ENCODE results near the gene DPP6. TPM values are rescaled to one million over a fixed set of nuclear protein-coding genes. Genes with fewer than 3 reads are reported as not detected.

DPP6 gene
- total and polyA plus RNA-seq, 2 donors (not counting 1 experiment from before 2014, with no cell fraction given), result not detected

- H3K27ac Mint-ChIP-seq, result no peak overlapping the region
- H3K27ac ChIP-seq (ENCODE audit: low read length in 2 of 2), result no peak overlapping the region
- intact Hi-C loops (cut with micrococcal nuclease), result no loop called here
- H3K4me3 ChIP-seq (ENCODE audit: control extremely low read depth in 1 of 5, extremely low read depth in 1 of 5, insufficient read depth in 1 of 5, low read depth in 2 of 5, low read length in 4 of 5), result no peak overlapping the region
- no peak overlapping the region for H3K9ac ChIP-seq (ENCODE audit: low read length)
- ATAC-seq (ENCODE audit: low read depth), result no peak
- H2AFZ ChIP-seq (ENCODE audit: insufficient read depth, low read depth, low read length, poor library complexity, severe bottlenecking), result no peak overlapping the region
- no peaks in the 10 kb centered on the region for H3K27me3 ChIP-seq (replicated peaks in 1 of 4; ENCODE audit: control extremely low read depth in 1 of 4, control insufficient read depth in 3 of 4, insufficient read depth in 4 of 4, low read length in 3 of 4)
- H3K9me3 Mint-ChIP-seq (ENCODE audit: insufficient read depth), result peaks cover 5% of the 10 kb centered on the region
- no peaks in the 10 kb centered on the region for H3K27me3 Mint-ChIP-seq
- H3K79me2 ChIP-seq (ENCODE audit: control insufficient read depth, insufficient read depth, low read length), result no peaks in the 10 kb centered on the region
- no peak overlapping the region for H3K4me3 Mint-ChIP-seq
- H4K20me1 ChIP-seq (ENCODE audit: control insufficient read depth, insufficient read depth, low read length, poor library complexity, severe bottlenecking), result no peaks in the 10 kb centered on the region
- no peaks in the 10 kb centered on the region for H3K4me1 ChIP-seq (ENCODE audit: control insufficient read depth in 2 of 2, insufficient read depth in 2 of 2, low read length in 2 of 2)
- H3K36me3 ChIP-seq (replicated peaks in 1 of 2; ENCODE audit: control extremely low read depth in 1 of 2, control insufficient read depth in 1 of 2, extremely low read depth in 1 of 2, insufficient read depth in 2 of 2, low read length in 1 of 2), result no peaks in the 10 kb centered on the region
- H3K4me1 Mint-ChIP-seq, result no peaks in the 10 kb centered on the region
- H3K9me3 ChIP-seq (ENCODE audit: control extremely low read depth in 1 of 3, control insufficient read depth in 2 of 3, insufficient read depth in 1 of 3, low read length in 2 of 3), result peaks cover 0 to 23% (median 0%) of the 10 kb centered on the region in 3 donors
- POLR2A ChIA-PET, result no interaction called here
- no peak for DNase-seq
- no peak overlapping the region for H3K4me2 ChIP-seq (replicated peaks; ENCODE audit: low read depth, low read length, poor library complexity, severe bottlenecking)
- CTCF ChIA-PET, result no interaction called here
- TF ChIP-seq CTCF (IDR thresholded peaks at IDR 0.05) (no peak), EZH2 (IDR thresholded peaks at IDR 0.05; ENCODE audit: borderline replicate concordance, insufficient read depth, low read depth, low read length, poor library complexity, severe bottlenecking) (no peak)
- 99% methylated on average over 6 of the region's 15 CpGs for WGBS (ENCODE audit: insufficient coverage)
These were observed 280.8 kb downstream of the DPP6 start for GRCh38 chr7:154332811-154333580.

GRCh38 chr7:154336295-154336694, 284.1 kb downstream of the DPP6 start:
- no peaks in the 10 kb centered on the region for H3K27me3 Mint-ChIP-seq
- Histone ChIP-seq H3K4me3 (ENCODE audit: control extremely low read depth in 1 of 5, extremely low read depth in 1 of 5, insufficient read depth in 1 of 5, low read depth in 2 of 5, low read length in 4 of 5) (no peak overlapping the region), H3K79me2 (ENCODE audit: control insufficient read depth, insufficient read depth, low read length) (no peaks in the 10 kb centered on the region), H2AFZ (ENCODE audit: insufficient read depth, low read depth, low read length, poor library complexity, severe bottlenecking) (no peak overlapping the region), H3K9ac (ENCODE audit: low read length) (no peak overlapping the region), H3K4me2 (replicated peaks; ENCODE audit: low read depth, low read length, poor library complexity, severe bottlenecking) (no peak overlapping the region), H3K27ac (ENCODE audit: low read length in 2 of 2) (no peak overlapping the region), H3K36me3 (replicated peaks in 1 of 2; ENCODE audit: control extremely low read depth in 1 of 2, control insufficient read depth in 1 of 2, extremely low read depth in 1 of 2, insufficient read depth in 2 of 2, low read length in 1 of 2) (no peaks in the 10 kb centered on the region), H3K4me1 (ENCODE audit: control insufficient read depth in 2 of 2, insufficient read depth in 2 of 2, low read length in 2 of 2) (no peaks in the 10 kb centered on the region), H3K27me3 (replicated peaks in 1 of 4; ENCODE audit: control extremely low read depth in 1 of 4, control insufficient read depth in 3 of 4, insufficient read depth in 4 of 4, low read length in 3 of 4) (no peaks in the 10 kb centered on the region), H3K9me3 (ENCODE audit: control extremely low read depth in 1 of 3, control insufficient read depth in 2 of 3, insufficient read depth in 1 of 3, low read length in 2 of 3) (peaks cover 0 to 31% (median 0%) of the 10 kb centered on the region in 3 donors), H4K20me1 (ENCODE audit: control insufficient read depth, insufficient read depth, low read length, poor library complexity, severe bottlenecking) (no peaks in the 10 kb centered on the region)
- CTCF ChIA-PET, result no interaction called here
- no peak overlapping the region for H3K27ac Mint-ChIP-seq
- WGBS (ENCODE audit: insufficient coverage), result 94% methylated on average over 10 of the region's 12 CpGs
- ATAC-seq (ENCODE audit: low read depth) (no peak), DNase-seq (no peak)
- H3K4me1 Mint-ChIP-seq, result no peaks in the 10 kb centered on the region
- TF ChIP-seq EZH2 (IDR thresholded peaks at IDR 0.05; ENCODE audit: borderline replicate concordance, insufficient read depth, low read depth, low read length, poor library complexity, severe bottlenecking) (no peak), CTCF (IDR thresholded peaks at IDR 0.05) (no peak)
- H3K4me3 Mint-ChIP-seq, result no peak overlapping the region
- intact Hi-C loops (cut with micrococcal nuclease), result no loop called here
- peaks cover 9% of the 10 kb centered on the region for H3K9me3 Mint-ChIP-seq (ENCODE audit: insufficient read depth)
- POLR2A ChIA-PET, result no interaction called here

Measured in B cell (primary cell).